ENCODE measurements around the gene ZNF598. TPM values are rescaled to one million over a fixed set of nuclear protein-coding genes. Genes with fewer than 3 reads are reported as not detected.
A peak's percentile ranks its signal among the peaks of the same experiment; 100 is the strongest.

ZNF598 gene
- total and polyA plus RNA-seq, 2 of the 13 experiments (the other 11 are each of a cell fraction or from before 2014, with no cell fraction given): 13.5 to 14.2 TPM

- TF ChIP-seq ZNF431 (CRISPR knock-in tag; IDR thresholded peaks at IDR 0.05; ENCODE audit: borderline replicate concordance, low read depth) (no peak), ZNF263 (CRISPR knock-in tag; IDR thresholded peaks at IDR 0.05) (no peak), FOXP1 (IDR thresholded peaks at IDR 0.05) (no peak), FOXP1 (CRISPR knock-in tag; IDR thresholded peaks at IDR 0.05) (no peak), MIER2 (CRISPR knock-in tag; IDR thresholded peaks at IDR 0.05) (no peak), TP53 (CRISPR knock-in tag; conservative IDR thresholded peaks at IDR 0.05) (0 out of 2 replicates have a peak, but pooled peaks have one; percentile 15), ZNF777 (CRISPR knock-in tag; IDR thresholded peaks at IDR 0.05) (peak; percentile 61; the same call in 1 of the 2 replicates), ZNF746 (CRISPR knock-in tag; IDR thresholded peaks at IDR 0.05) (no peak), ZNF572 (CRISPR knock-in tag; IDR thresholded peaks at IDR 0.05) (peak; percentile 44; the same call in 1 of the 2 replicates), ZNF567 (CRISPR knock-in tag; IDR thresholded peaks at IDR 0.05; ENCODE audit: borderline replicate concordance) (0 out of 2 replicates have a peak, but pooled peaks have one; percentile 23), TARDBP (CRISPR knock-in tag; IDR thresholded peaks at IDR 0.05) (no peak), ZBTB14 (CRISPR knock-in tag; IDR thresholded peaks at IDR 0.05) (peak; percentile 62; the same call in 1 of the 2 replicates), KDM5B (CRISPR knock-in tag; IDR thresholded peaks at IDR 0.05; ENCODE audit: borderline replicate concordance) (peak; percentile 83; the same call in 1 of the 2 replicates), GMEB2 (CRISPR knock-in tag; IDR thresholded peaks at IDR 0.05; ENCODE audit: low read depth) (peak; percentile 81), PHF8 (CRISPR knock-in tag; IDR thresholded peaks at IDR 0.05) (peak; percentile 92), TOPORS (CRISPR knock-in tag; IDR thresholded peaks at IDR 0.05) (peak; percentile 59; the same call in 1 of the 2 replicates), ZNF513 (CRISPR knock-in tag; conservative IDR thresholded peaks at IDR 0.05) (no peak), ZNF7 (CRISPR knock-in tag; IDR thresholded peaks at IDR 0.05) (no peak), ZNF17 (CRISPR knock-in tag; IDR thresholded peaks at IDR 0.05) (no peak), TCF12 (IDR thresholded peaks at IDR 0.05) (no peak), TCF12 (CRISPR knock-in tag; IDR thresholded peaks at IDR 0.05) (no peak), KDM3A (CRISPR knock-in tag; IDR thresholded peaks at IDR 0.05; ENCODE audit: low read depth) (no peak; the same call in 1 of the 2 replicates), PITX1 (CRISPR knock-in tag; IDR thresholded peaks at IDR 0.05) (no peak), ZNF552 (CRISPR knock-in tag; IDR thresholded peaks at IDR 0.05; ENCODE audit: borderline replicate concordance) (no peak), SNAPC2 (CRISPR knock-in tag; IDR thresholded peaks at IDR 0.05) (no peak), NFE2L2 (IDR thresholded peaks at IDR 0.05; ENCODE audit: low read length) (no peak), ZNF207 (IDR thresholded peaks at IDR 0.05; ENCODE audit: borderline replicate concordance) (no peak), ZNF510 (CRISPR knock-in tag; IDR thresholded peaks at IDR 0.05; ENCODE audit: low read depth) (no peak), KLF9 (CRISPR knock-in tag; IDR thresholded peaks at IDR 0.05; ENCODE audit: low read depth) (no peak), MYC (CRISPR knock-in tag; IDR thresholded peaks at IDR 0.05; ENCODE audit: borderline replicate concordance) (peak; percentile 82), HOXA3 (CRISPR knock-in tag; IDR thresholded peaks at IDR 0.05) (peak; percentile 94)
Observed at GRCh38 chr16:1959269-1960039, 50.2 kb downstream of the ZNF598 start, which contains the start of gene NDUFB10 (continued).

All from HepG2 (cell line).